NB4 (cell line): ENCODE results near the gene GABRR1.

Source experiments
- CTCF ChIP-seq: IDR thresholded peaks from one replicate; pipeline ENCODE4 v1.5.1; 2012; ENCODE audit warnings: low read depth, low read length
- MAX ChIP-seq: IDR thresholded peaks from 2 replicates; pipeline ENCODE4 v1.6.1; 2011; ENCODE audit warnings: low read depth, low read length
- MYC ChIP-seq: IDR thresholded peaks from 2 replicates; pipeline ENCODE4 v1.6.1; 2011; ENCODE audit warnings: low read depth, low read length
- POLR2A ChIP-seq: IDR thresholded peaks from 2 replicates; pipeline ENCODE4 v1.6.1; 2011; ENCODE audit warnings: mild to moderate bottlenecking; ENCODE audit not compliant: insufficient read length; ENCODE audit errors: extremely low read depth

- TF ChIP-seq CTCF (no peak), MAX (no peak), POLR2A (no peak), MYC (no peak)
These were observed 83.2 kb downstream of the GABRR1 start for GRCh38 chr6:89133981-89134380.
